T-helper 17 cell (primary cell): ENCODE measurements around the gene MICALL1. TPM values are rescaled to one million over a fixed set of nuclear protein-coding genes. Genes with fewer than 3 reads are reported as not detected.

ENCODE experiments used
- ATAC-seq: fragments of 150-1000 bp; cut with Tn5 transposase; 2 replicates; pipeline ENCODE4 v1.10.0; 2021; ENCODE audit warnings: mild to moderate bottlenecking, moderate library complexity
- DNase-seq, 3 donors: peaks; one replicate each; pipeline versions ENCODE4 v3.0.0 to v3.0.0-alpha.2; 2020 to 2021
- H3K9me3 ChIP-seq: one replicate; pipeline ENCODE4 v1.7.0; 2013; ENCODE audit warnings: low read length, mild to moderate bottlenecking; ENCODE audit not compliant: control insufficient read depth, poor library complexity, severe bottlenecking
- H3K27ac Mint-ChIP-seq: one replicate; pipeline ENCODE4 v1.8.0; 2022; ENCODE audit warnings: mild to moderate bottlenecking, moderate library complexity, mixed read lengths
- H3K27me3 Mint-ChIP-seq: one replicate; pipeline ENCODE4 v1.8.0; 2022; ENCODE audit warnings: mixed read lengths
- H3K36me3 Mint-ChIP-seq: one replicate; pipeline ENCODE4 v1.8.0; 2022; ENCODE audit warnings: low read depth, mixed read lengths
- H3K4me1 Mint-ChIP-seq: one replicate; pipeline ENCODE4 v1.8.0; 2022; ENCODE audit warnings: mild to moderate bottlenecking, mixed read lengths
- H3K4me3 Mint-ChIP-seq: one replicate; pipeline ENCODE4 v1.8.0; 2022; ENCODE audit warnings: mild to moderate bottlenecking, moderate library complexity, mixed read lengths
- total RNA-seq, 4 donors: library from RNA in 2 of 4; stranded (reverse) in 2 of 4; gene quantifications; one replicate each; pipeline ENCODE4 v1.2.3 and lab custom pipeline; 2022 to 2026

Gene MICALL1
- total RNA-seq, 2 donors from 2014 or later, result 19.2 to 21.9 TPM

- Mint-ChIP-seq H3K36me3 (peaks cover 4% of the 10 kb centered on the region), H3K27ac (no peak overlapping the region), H3K4me3 (no peak overlapping the region), H3K4me1 (peaks cover 7% of the 10 kb centered on the region), H3K27me3 (no peaks in the 10 kb centered on the region)
- H3K9me3 ChIP-seq, result no peaks in the 10 kb centered on the region
- no peak for ATAC-seq
- no peak for DNase-seq
Measured at GRCh38 chr22:37927637-37927936, 21.5 kb downstream of the MICALL1 start.

GRCh38 chr22:37929390-37929789 is 23.3 kb downstream of the MICALL1 start:
- Mint-ChIP-seq H3K27me3 (no peaks in the 10 kb centered on the region), H3K27ac (no peak overlapping the region), H3K4me1 (peaks cover 13% of the 10 kb centered on the region), H3K4me3 (no peak overlapping the region), H3K36me3 (peaks cover 4% of the 10 kb centered on the region)
- H3K9me3 ChIP-seq, result no peaks in the 10 kb centered on the region
- no peak for ATAC-seq
- DNase-seq, result no peak

- H3K4me1 Mint-ChIP-seq, result peaks cover 13% of the 10 kb centered on the region
- DNase-seq (no peak), ATAC-seq (no peak)
- no peaks in the 10 kb centered on the region for H3K27me3 Mint-ChIP-seq
- peak overlapping the region; percentile 14 for H3K27ac Mint-ChIP-seq
- peaks cover 4% of the 10 kb centered on the region for H3K36me3 Mint-ChIP-seq
- H3K4me3 Mint-ChIP-seq, result no peak overlapping the region
- H3K9me3 ChIP-seq, result no peaks in the 10 kb centered on the region
Measured at GRCh38 chr22:37930270-37930951, 24.3 kb downstream of the MICALL1 start.

GRCh38 chr22:37930952-37931440 is 24.9 kb downstream of the MICALL1 start:
- Mint-ChIP-seq H3K27me3 (no peaks in the 10 kb centered on the region), H3K4me1 (peaks cover 13% of the 10 kb centered on the region), H3K36me3 (peaks cover 4% of the 10 kb centered on the region), H3K27ac (no peak overlapping the region), H3K4me3 (no peak overlapping the region)
- no peaks in the 10 kb centered on the region for H3K9me3 ChIP-seq
- DNase-seq (no peak), ATAC-seq (no peak)

GRCh38 chr22:37931893-37932389 is 25.8 kb downstream of the MICALL1 start:
- Mint-ChIP-seq H3K4me3 (no peak overlapping the region), H3K4me1 (peaks cover 13% of the 10 kb centered on the region), H3K36me3 (peaks cover 4% of the 10 kb centered on the region), H3K27me3 (no peaks in the 10 kb centered on the region), H3K27ac (peak overlapping the region; percentile 8)
- H3K9me3 ChIP-seq, result no peaks in the 10 kb centered on the region
- no peak for ATAC-seq
- no peak for DNase-seq

GRCh38 chr22:37932401-37932800 is 26.3 kb downstream of the MICALL1 start:
- H3K4me3 Mint-ChIP-seq, result no peak overlapping the region
- peak overlapping the region; percentile 8 for H3K27ac Mint-ChIP-seq
- H3K9me3 ChIP-seq, result no peaks in the 10 kb centered on the region
- no peak for ATAC-seq
- peaks cover 4% of the 10 kb centered on the region for H3K36me3 Mint-ChIP-seq
- peaks cover 13% of the 10 kb centered on the region for H3K4me1 Mint-ChIP-seq
- no peaks in the 10 kb centered on the region for H3K27me3 Mint-ChIP-seq
- DNase-seq, result no peak

GRCh38 chr22:37932821-37933578 is 26.9 kb downstream of the MICALL1 start:
- Mint-ChIP-seq H3K27ac (no peak overlapping the region), H3K36me3 (peaks cover 4% of the 10 kb centered on the region)

GRCh38 chr22:37933711-37934376 is 27.7 kb downstream of the MICALL1 start:
- Mint-ChIP-seq H3K27me3 (no peaks in the 10 kb centered on the region), H3K4me3 (no peak overlapping the region), H3K36me3 (no peaks in the 10 kb centered on the region), H3K4me1 (peaks cover 8% of the 10 kb centered on the region), H3K27ac (no peak overlapping the region)
- peak; percentile 100 for ATAC-seq
- peak; percentile 65 to 79 (median 66) for DNase-seq
- H3K9me3 ChIP-seq, result no peaks in the 10 kb centered on the region

More at GRCh38 chr22:37932821-37933578, 26.9 kb downstream of the MICALL1 start:
- H3K4me1 Mint-ChIP-seq, result peaks cover 13% of the 10 kb centered on the region
- no peak overlapping the region for H3K4me3 Mint-ChIP-seq
- ATAC-seq, result no peak
- DNase-seq, result no peak
- H3K27me3 Mint-ChIP-seq, result no peaks in the 10 kb centered on the region
- H3K9me3 ChIP-seq, result no peaks in the 10 kb centered on the region

- H3K4me3 Mint-ChIP-seq, result no peak overlapping the region
- no peak for ATAC-seq
- H3K4me1 Mint-ChIP-seq, result no peaks in the 10 kb centered on the region
- H3K9me3 ChIP-seq, result no peaks in the 10 kb centered on the region
- peaks cover 3% of the 10 kb centered on the region for H3K36me3 Mint-ChIP-seq
- DNase-seq, result no peak
- H3K27ac Mint-ChIP-seq, result no peak overlapping the region
- no peaks in the 10 kb centered on the region for H3K27me3 Mint-ChIP-seq
Measured at GRCh38 chr22:37940698-37941376, 34.7 kb downstream of the MICALL1 start.

GRCh38 chr22:37942133-37942532 is 36.0 kb downstream of the MICALL1 start:
- Mint-ChIP-seq H3K36me3 (peaks cover 3% of the 10 kb centered on the region), H3K4me1 (no peaks in the 10 kb centered on the region), H3K27me3 (no peaks in the 10 kb centered on the region), H3K4me3 (no peak overlapping the region), H3K27ac (no peak overlapping the region)
- no peak for DNase-seq
- no peak for ATAC-seq
- H3K9me3 ChIP-seq, result no peaks in the 10 kb centered on the region

- Mint-ChIP-seq H3K36me3 (peaks cover 3% of the 10 kb centered on the region), H3K4me3 (no peak overlapping the region), H3K27me3 (no peaks in the 10 kb centered on the region), H3K27ac (peak overlapping the region; percentile 49), H3K4me1 (no peaks in the 10 kb centered on the region)
- DNase-seq (no peak), ATAC-seq (no peak)
- no peaks in the 10 kb centered on the region for H3K9me3 ChIP-seq
Measured at GRCh38 chr22:37943136-37943824, 37.2 kb downstream of the MICALL1 start.

GRCh38 chr22:37943825-37944198 is 37.7 kb downstream of the MICALL1 start:
- Mint-ChIP-seq H3K27ac (peak overlapping the region; percentile 49), H3K36me3 (peaks cover 3% of the 10 kb centered on the region), H3K4me3 (no peak overlapping the region), H3K4me1 (no peaks in the 10 kb centered on the region), H3K27me3 (no peaks in the 10 kb centered on the region)
- no peaks in the 10 kb centered on the region for H3K9me3 ChIP-seq
- DNase-seq (no peak), ATAC-seq (no peak)
